Esophagus squamous epithelium (tissue), 5 donors: Measurements from ENCODE around the gene RASGRF1. TPM values are rescaled to one million over a fixed set of nuclear protein-coding genes. Genes with fewer than 3 reads are reported as not detected.

Experiments
- DNase-seq: peaks from one replicate; lab custom pipeline; 2025; lab: John Stamatoyannopoulos, UW
- H3K27ac ChIP-seq, 4 donors: fragments of 200-600 bp; sonication (generic); one replicate each; pipeline ENCODE4 v1.5.1; 2016 to 2019; ENCODE audit warnings: mild to moderate bottlenecking in 1 of 4
- H3K27me3 ChIP-seq, 4 donors: fragments of 200-600 bp; sonication (generic); 1 replicate in 3 of 4; 2 replicates in 1 of 4; pipeline versions ENCODE4 v1.5.1 to v1.6.0; 2017 to 2021; ENCODE audit warnings: antibody characterized with exemption in 1 of 4
- H3K36me3 ChIP-seq, 3 donors: fragments of 200-600 bp; sonication (generic); one replicate each; pipeline ENCODE4 v1.5.1; 2016 to 2019
- H3K4me1 ChIP-seq, 3 donors: fragments of 200-600 bp; sonication (generic); one replicate each; pipeline ENCODE4 v1.5.1; 2017 to 2019
- H3K4me3 ChIP-seq, 4 donors: fragments of 200-600 bp; sonication (generic); 1 replicate in 3 of 4; 2 replicates in 1 of 4; pipeline ENCODE4 v1.5.1; 2016 to 2019; ENCODE audit warnings: mild to moderate bottlenecking in 2 of 4, moderate library complexity in 1 of 4
- H3K9me3 ChIP-seq, 3 donors: fragments of 200-600 bp; sonication (generic); one replicate each; pipeline ENCODE4 v1.5.1; 2016 to 2019
- CTCF ChIP-seq, 6 experiments: fragments of 450-650 bp in 4 of 6; fragments of 200-600 bp in 2 of 6; sonication (generic) in 2 of 6; IDR thresholded peaks; one replicate each; pipeline ENCODE4 v1.5.1; 2016 to 2019; ENCODE audit warnings: antibody characterized with exemption in 6 of 6, mild to moderate bottlenecking in 4 of 6, moderate library complexity in 4 of 6
- POLR2A ChIP-seq, 4 donors: fragments of 450-650 bp; IDR thresholded peaks; one replicate each; pipeline ENCODE4 v1.6.1; 2017; ENCODE audit warnings: antibody characterized with exemption in 4 of 4, mild to moderate bottlenecking in 4 of 4, moderate library complexity in 3 of 4
- WGBS, 2 donors: methylation state at CpG; one replicate each; pipeline ENCODE4 v1.1.5; 2018; 5-methylcytosine and 5-hydroxymethylcytosine counted together
- intact Hi-C: fragments of 100-400 bp; cut with DNase I; formaldehyde crosslinking; loops from one replicate; pipeline ENCODE4 v1.15.0; 2022
- total RNA-seq, 4 donors: library from RNA; depleted of rRNA; stranded (reverse); fragments of >200 nt; gene quantifications; one replicate each; pipeline ENCODE4 v1.1.0, GENCODE V29; 2016
- donor health status: DM: yes; HTN: yes; CAD: no.

The RASGRF1 gene
- total RNA-seq, 4 donors from 2014 or later: 0.23 TPM; not detected in 3

GRCh38 chr15:79078003-79078402 is 12.6 kb downstream of the RASGRF1 start:
- intact Hi-C loops: no loop called here
- Histone ChIP-seq H3K27me3 (peaks cover 0 to 23% (median 0%) of the 10 kb centered on the region in 4 donors), H3K27ac (no peak overlapping the region), H3K4me3 (no peak overlapping the region), H3K36me3 (no peaks in the 10 kb centered on the region), H3K4me1 (no peaks in the 10 kb centered on the region), H3K9me3 (no peaks in the 10 kb centered on the region)
- 81 to 83% methylated on average over 1 to 4 of the region's 5 CpGs for WGBS, 2 donors
- no peak for DNase-seq
- no peak for TF ChIP-seq CTCF (IDR thresholded peaks at IDR 0.05)
- TF ChIP-seq POLR2A (IDR thresholded peaks at IDR 0.05): no peak

- Histone ChIP-seq H3K27ac (no peak overlapping the region), H3K4me1 (no peaks in the 10 kb centered on the region), H3K9me3 (no peaks in the 10 kb centered on the region), H3K27me3 (peaks cover 0 to 10% (median 0%) of the 10 kb centered on the region in 4 donors), H3K36me3 (no peaks in the 10 kb centered on the region), H3K4me3 (no peak overlapping the region)
- TF ChIP-seq CTCF (IDR thresholded peaks at IDR 0.05): no peak
- DNase-seq: no peak
- 77 to 89% methylated on average over 4 to 6 of the region's 6 CpGs for WGBS, 2 donors
- intact Hi-C loops: no loop called here
Observed at GRCh38 chr15:79076661-79077060, 13.9 kb downstream of the RASGRF1 start.

- no peaks in the 10 kb centered on the region for H3K36me3 ChIP-seq
- TF ChIP-seq CTCF (IDR thresholded peaks at IDR 0.05): no peak
- TF ChIP-seq POLR2A (IDR thresholded peaks at IDR 0.05): no peak
- intact Hi-C loops: no loop called here
- no peaks in the 10 kb centered on the region for H3K9me3 ChIP-seq
- no peak overlapping the region for H3K27ac ChIP-seq
- DNase-seq: no peak
- H3K4me3 ChIP-seq: no peak overlapping the region
- peaks cover 0 to 10% (median 0%) of the 10 kb centered on the region in 4 donors for H3K27me3 ChIP-seq
- H3K4me1 ChIP-seq: no peaks in the 10 kb centered on the region
- 0 to 40% methylated on average over 1 of the region's 2 CpGs for WGBS, 2 donors
Observed at GRCh38 chr15:79075256-79075655, 15.3 kb downstream of the RASGRF1 start.

DNA sequence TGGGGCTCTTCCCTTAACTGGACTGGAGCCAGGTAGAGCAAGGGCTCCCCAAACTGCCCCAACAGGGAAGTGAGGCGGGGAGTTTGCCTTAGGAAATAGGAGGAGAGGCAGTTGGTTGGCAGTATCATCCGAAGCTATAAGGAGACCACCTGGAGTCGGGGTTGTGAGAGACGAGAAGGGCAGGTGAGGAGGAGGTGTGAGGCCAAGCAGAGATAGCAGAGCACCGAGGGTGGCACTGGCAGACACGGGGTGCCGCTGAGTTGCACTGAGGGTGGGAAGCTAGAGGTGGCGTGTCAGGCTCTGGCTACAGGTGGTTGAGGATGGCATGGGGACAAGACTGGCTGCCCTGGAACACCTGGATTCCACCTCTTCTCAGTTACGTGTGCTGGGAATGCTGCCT is 17.2 kb downstream of the RASGRF1 start:
- Histone ChIP-seq H3K4me1 (no peaks in the 10 kb centered on the region), H3K36me3 (no peaks in the 10 kb centered on the region), H3K27ac (no peak overlapping the region), H3K9me3 (no peaks in the 10 kb centered on the region), H3K27me3 (peaks cover 0 to 10% (median 0%) of the 10 kb centered on the region in 4 donors), H3K4me3 (no peak overlapping the region)
- no peak for DNase-seq
- 60 to 75% methylated on average over 6 to 8 of the region's 9 CpGs for WGBS, 2 donors
- no peak for TF ChIP-seq POLR2A (IDR thresholded peaks at IDR 0.05)
- no peak for TF ChIP-seq CTCF (IDR thresholded peaks at IDR 0.05)
- intact Hi-C loops: no loop called here

DNA sequence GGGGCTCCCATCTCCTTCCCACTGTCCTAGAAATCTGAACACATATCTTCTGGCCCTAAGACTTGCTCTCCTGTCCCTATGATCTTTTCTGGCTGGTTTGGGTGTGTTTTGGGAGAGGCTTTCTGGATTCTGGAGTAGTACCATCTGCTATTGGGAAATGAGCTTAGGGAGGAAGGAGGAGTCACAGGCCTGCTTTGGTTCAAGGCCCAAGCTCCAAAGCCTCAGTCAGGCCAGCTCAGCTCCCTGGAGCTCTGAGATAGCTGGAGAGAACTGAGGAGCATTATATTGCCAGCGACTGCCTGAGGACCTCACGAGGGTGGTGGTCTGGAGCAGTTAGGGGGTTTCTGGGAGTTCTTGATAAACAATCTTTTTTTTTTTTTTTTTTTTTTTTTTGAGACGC is 18.7 kb downstream of the RASGRF1 start:
- 81 to 85% methylated on average over 2 to 3 of the region's 3 CpGs for whole genome bisulfite sequencing, 2 donors
- peaks cover 0 to 10% (median 0%) of the 10 kb centered on the region in 4 donors for H3K27me3 ChIP-seq
- H3K4me3 ChIP-seq: no peak overlapping the region
- H3K36me3 ChIP-seq: no peaks in the 10 kb centered on the region
- no peaks in the 10 kb centered on the region for H3K4me1 ChIP-seq
- intact Hi-C loops: no loop called here
- no peak overlapping the region for H3K27ac ChIP-seq
- H3K9me3 ChIP-seq: no peaks in the 10 kb centered on the region
- DNase-seq: no peak
- TF ChIP-seq CTCF (IDR thresholded peaks at IDR 0.05): no peak
- no peak for TF ChIP-seq POLR2A (IDR thresholded peaks at IDR 0.05)
